D341Med (cell line): ENCODE measurements around the gene CNPY3.
A peak's percentile ranks its signal among the peaks of the same experiment; 100 is the strongest.
"Not testable (repeated sequence)": the region's sequence is repeated elsewhere in the genome, so short reads cannot be mapped to it uniquely, and the experiment has no call there.

Experiments
- DNase-seq: peaks from one replicate; pipeline ENCODE4 v3.0.0; 2012; ENCODE audit warnings: low spot score

CNPY3 gene

GRCh38 chr6:42928986-42929820 lies at the start of gene CNPY3:
TSS of gene CNPY3 (plus strand) at chr6:42929480. CDS start at chr6:42929571, 91 bp downstream.
- peak; percentile 93 for DNase-seq

- not testable (repeated sequence) for DNase-seq
These were observed 49.0 kb upstream of the CNPY3 start for GRCh38 chr6:42880240-42880817.

GRCh38 chr6:42880871-42881270 lies 48.4 kb upstream of the CNPY3 start:
- not testable (repeated sequence) for DNase-seq

GRCh38 chr6:42885702-42886101 lies 43.6 kb upstream of the CNPY3 start:
- no peak for DNase-seq

- not testable (repeated sequence) for DNase-seq
These were observed 41.1 kb upstream of the CNPY3 start for GRCh38 chr6:42888201-42888600.

- DNase-seq, result no peak
These were observed 39.5 kb upstream of the CNPY3 start for GRCh38 chr6:42889815-42890214.

- peak; percentile 92 for DNase-seq
These were observed 38.7 kb upstream of the CNPY3 start for GRCh38 chr6:42890311-42891198.

GRCh38 chr6:42891199-42891722 lies 38.0 kb upstream of the CNPY3 start:
- DNase-seq, result no peak

- not testable (repeated sequence) for DNase-seq
These were observed 35.0 kb upstream of the CNPY3 start for GRCh38 chr6:42894041-42894828.

- DNase-seq, result no peak
These were observed 33.0 kb upstream of the CNPY3 start for GRCh38 chr6:42896178-42896719.

- DNase-seq, result peak; percentile 57
These were observed 30.4 kb upstream of the CNPY3 start for GRCh38 chr6:42898891-42899361.

- DNase-seq, result no peak
These were observed 29.4 kb upstream of the CNPY3 start for GRCh38 chr6:42899871-42900270.

GRCh38 chr6:42901538-42901957 lies 27.7 kb upstream of the CNPY3 start:
- peak; percentile 69 for DNase-seq

GRCh38 chr6:42902429-42903263 lies 26.6 kb upstream of the CNPY3 start:
- DNase-seq, result not testable (repeated sequence)

GRCh38 chr6:42904467-42904866 lies 24.8 kb upstream of the CNPY3 start:
- DNase-seq, result no peak

GRCh38 chr6:42907336-42907735 lies 21.9 kb upstream of the CNPY3 start:
- no peak for DNase-seq

- DNase-seq, result no peak
These were observed 19.4 kb upstream of the CNPY3 start for GRCh38 chr6:42909835-42910234.

GRCh38 chr6:42911171-42912021 lies 17.9 kb upstream of the CNPY3 start:
- no peak for DNase-seq

GRCh38 chr6:42914546-42914945 lies 14.7 kb upstream of the CNPY3 start:
- no peak for DNase-seq
